WTC11 (cell line): ENCODE data around the gene TXNRD2. TPM values are rescaled to one million over a fixed set of nuclear protein-coding genes. Genes with fewer than 3 reads are reported as not detected.
"Not testable (repeated sequence)": the region's sequence is repeated elsewhere in the genome, so short reads cannot be mapped to it uniquely, and the experiment has no call there.

Experiments
- ATAC-seq: fragments of 200-7000 bp; cut with Tn5 transposase; 2 replicates; pipeline ENCODE4 v1.10.0; 2021; ENCODE audit warnings: mild to moderate bottlenecking, moderate library complexity
- CTCF ChIA-PET: fragments of 300-600 bp; sonication (Branson Sonifier 250); formaldehyde crosslinking; loops from one replicate; lab custom pipeline; 2021; ENCODE audit warnings: antibody characterized with exemption; lab: Charles Lee
- POLR2A ChIA-PET: fragments of 350-600 bp; sonication (Branson Sonifier 250); formaldehyde crosslinking; loops from one replicate; lab custom pipeline; 2021; ENCODE audit warnings: antibody characterized with exemption; lab: Charles Lee
- DNase-seq: peaks from one replicate; pipeline ENCODE4 v3.0.0; 2021; ENCODE audit warnings: low spot score
- H3K27ac Mint-ChIP-seq: 2 replicates; pipeline ENCODE4 v1.8.0; 2021; ENCODE audit warnings: mixed read lengths
- H3K27me3 Mint-ChIP-seq: 2 replicates; pipeline ENCODE4 v1.8.0; 2021; ENCODE audit warnings: low read depth, mild to moderate bottlenecking, moderate library complexity, mixed read lengths
- H3K36me3 Mint-ChIP-seq: 2 replicates; pipeline ENCODE4 v1.8.0; 2021; ENCODE audit warnings: mixed read lengths
- H3K4me1 Mint-ChIP-seq: 2 replicates; pipeline ENCODE4 v1.8.0; 2022; ENCODE audit warnings: mixed read lengths
- H3K4me3 Mint-ChIP-seq: 2 replicates; pipeline ENCODE4 v1.8.0; 2021; ENCODE audit warnings: mild to moderate bottlenecking, moderate library complexity, mixed read lengths
- H3K9me3 Mint-ChIP-seq: 2 replicates; pipeline ENCODE4 v1.8.0; 2021; ENCODE audit warnings: mixed read lengths
- ELF4 ChIP-seq: sonication (generic); formaldehyde crosslinking; IDR thresholded peaks from 2 replicates; pipeline ENCODE4 v1.8.1; 2022; ENCODE audit warnings: low read depth, mild to moderate bottlenecking, moderate library complexity, missing genetic modification reagents
- ESRRA ChIP-seq: sonication (generic); formaldehyde crosslinking; IDR thresholded peaks from 2 replicates; pipeline ENCODE4 v1.8.1; 2022; ENCODE audit warnings: mild to moderate bottlenecking, missing genetic modification reagents, borderline replicate concordance
- ETV6 ChIP-seq: sonication (generic); formaldehyde crosslinking; IDR thresholded peaks from 2 replicates; pipeline ENCODE4 v1.8.1; 2022; ENCODE audit warnings: mild to moderate bottlenecking, missing genetic modification reagents
- GABPB1 ChIP-seq: sonication (generic); formaldehyde crosslinking; IDR thresholded peaks from 2 replicates; pipeline ENCODE4 v1.8.1; 2023; ENCODE audit warnings: mild to moderate bottlenecking, missing genetic modification reagents
- MYBL2 ChIP-seq: sonication (generic); formaldehyde crosslinking; IDR thresholded peaks from 2 replicates; pipeline ENCODE4 v1.8.1; 2023; ENCODE audit warnings: mild to moderate bottlenecking, moderate library complexity, missing genetic modification reagents
- NFE2L1 ChIP-seq: sonication (generic); formaldehyde crosslinking; IDR thresholded peaks from 2 replicates; pipeline ENCODE4 v1.8.1; 2023; ENCODE audit warnings: missing genetic modification reagents
- SP1 ChIP-seq: sonication (generic); formaldehyde crosslinking; conservative IDR thresholded peaks from 2 replicates; pipeline ENCODE4 v1.8.1; 2022; ENCODE audit warnings: missing genetic modification reagents
- TCF7 ChIP-seq: sonication (generic); formaldehyde crosslinking; IDR thresholded peaks from 2 replicates; pipeline ENCODE4 v1.8.0; 2022; ENCODE audit warnings: mild to moderate bottlenecking, low read depth, missing genetic modification reagents, moderate library complexity
- ZBTB21 ChIP-seq: sonication (generic); formaldehyde crosslinking; IDR thresholded peaks from 2 replicates; pipeline ENCODE4 v1.8.1; 2023; ENCODE audit warnings: mild to moderate bottlenecking, missing genetic modification reagents, borderline replicate concordance
- ZNF317 ChIP-seq: sonication (generic); formaldehyde crosslinking; IDR thresholded peaks from 2 replicates; pipeline ENCODE4 v1.8.1; 2023; ENCODE audit warnings: low read depth, mild to moderate bottlenecking, moderate library complexity, missing genetic modification reagents, borderline replicate concordance
- ZNF416 ChIP-seq: fragments of 250-450 bp; sonication (Bioruptor Pico); IDR thresholded peaks from 2 replicates; pipeline ENCODE4 v1.9.0; 2021; ENCODE audit warnings: mild to moderate bottlenecking, inconsistent platforms
- total RNA-seq: library from RNA; stranded (reverse); gene quantifications from 3 replicates; pipeline ENCODE4 v1.2.3, GENCODE V29; 2021
- TF ChIP-seq, protein P1 (sequence below): sonication (generic); formaldehyde crosslinking; conservative IDR thresholded peaks from 2 replicates; pipeline ENCODE4 v1.8.1; 2023; ENCODE audit warnings: mild to moderate bottlenecking, low read depth, missing genetic modification reagents, moderate library complexity
- TF ChIP-seq, protein P2 (sequence below): fragments of 250-450 bp; sonication (Bioruptor Pico); conservative IDR thresholded peaks from 2 replicates; pipeline ENCODE4 v1.9.0; 2021; ENCODE audit warnings: mild to moderate bottlenecking
- TF ChIP-seq, protein P3 (sequence below): sonication (generic); formaldehyde crosslinking; IDR thresholded peaks from 2 replicates; pipeline ENCODE4 v1.8.1; 2023; ENCODE audit warnings: mild to moderate bottlenecking, missing genetic modification reagents, moderate library complexity
- TF ChIP-seq, protein P4 (sequence below): sonication (generic); formaldehyde crosslinking; IDR thresholded peaks from 2 replicates; pipeline ENCODE4 v1.8.1; 2022; ENCODE audit warnings: mild to moderate bottlenecking, moderate library complexity, missing genetic modification reagents

Gene TXNRD2
- total RNA-seq, 1 experiment from 2014 or later: 15.9 TPM

DNA sequence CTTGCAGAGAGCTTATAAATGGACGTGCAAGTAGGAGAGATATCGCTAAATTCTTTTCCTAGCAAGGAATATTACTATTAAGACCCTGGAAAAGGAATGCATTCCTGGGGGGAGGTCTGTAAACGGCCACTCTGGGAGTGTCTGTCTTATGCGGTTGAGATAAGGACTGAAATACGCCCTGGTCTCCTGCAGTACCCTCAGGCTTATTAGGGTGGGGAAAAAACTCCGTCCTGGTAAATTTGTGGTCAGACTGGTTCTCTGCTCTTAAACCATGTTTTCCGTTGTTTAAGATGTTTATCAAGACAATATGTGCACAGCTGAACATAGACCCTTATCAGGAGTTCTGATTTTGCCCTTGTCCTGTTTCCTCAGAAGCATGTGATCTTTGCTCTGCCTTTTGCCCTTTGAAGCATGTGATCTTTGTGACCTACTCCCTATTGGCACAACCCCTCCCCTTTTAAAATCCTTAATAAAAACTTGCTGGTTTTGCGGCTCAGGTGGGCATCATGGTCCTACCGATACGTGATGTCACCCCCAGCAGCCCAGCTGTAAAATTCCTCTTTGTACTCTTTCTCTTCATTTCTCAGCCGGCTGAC, 6.4 kb downstream of the TXNRD2 start:
- H3K27ac Mint-ChIP-seq, ATAC-seq, H3K4me1 Mint-ChIP-seq, H3K27me3 Mint-ChIP-seq, DNase-seq, H3K4me3 Mint-ChIP-seq, POLR2A ChIA-PET: not testable (repeated sequence)
- Mint-ChIP-seq H3K36me3 (peaks cover 28% of the 10 kb centered on the region), H3K9me3 (peaks cover 28% of the 10 kb centered on the region)
- CTCF ChIA-PET: interaction anchor here (0.6 kb wide), 1 partner anchor 241 kb away, joined by 3 read pairs; no protein-coding TSS in a partner anchor

DNA sequence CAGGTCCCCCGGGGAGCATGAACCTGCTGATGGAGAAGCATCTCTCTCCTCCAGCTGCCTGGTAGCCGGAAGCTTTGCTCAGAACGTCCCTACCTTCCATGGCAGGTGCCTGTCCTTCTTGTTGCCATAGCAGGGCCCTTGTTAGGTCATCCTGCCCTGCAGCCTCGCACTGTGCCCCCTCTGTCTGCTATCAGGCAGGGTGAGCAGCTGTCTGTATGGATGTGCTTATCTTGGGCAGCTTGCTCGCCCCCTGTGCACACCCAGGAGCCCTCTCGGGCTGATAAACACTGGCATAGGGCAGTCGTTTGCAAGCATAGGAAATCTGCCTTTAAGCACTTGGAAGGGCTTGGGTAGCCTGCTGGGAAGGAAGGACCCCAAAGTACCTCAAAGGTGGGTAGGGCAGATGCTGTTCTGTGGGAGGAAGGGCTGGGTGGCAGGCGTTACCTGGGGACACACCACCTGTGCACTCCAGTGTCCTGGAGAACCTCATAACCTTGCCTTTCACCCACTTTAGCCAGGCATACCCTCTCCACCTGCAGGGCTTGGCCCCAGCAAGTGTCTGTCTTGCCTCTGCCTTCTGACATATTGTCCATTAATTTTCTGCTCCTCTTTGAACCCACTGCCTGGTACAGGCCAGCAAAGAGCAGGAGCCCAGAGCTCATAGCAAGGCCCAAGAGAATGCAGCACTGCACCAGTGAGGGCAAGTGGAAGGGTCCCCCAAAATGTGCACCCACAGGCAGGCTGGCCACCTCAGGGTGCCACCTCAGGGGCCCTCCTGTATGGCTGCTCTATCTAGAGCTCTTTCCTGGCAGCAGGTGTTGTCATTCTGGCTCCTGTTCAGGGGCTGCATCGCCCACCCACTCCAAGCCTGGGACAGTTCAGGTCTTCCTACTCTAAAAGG, 8.0 kb downstream of the TXNRD2 start:
- H3K36me3 Mint-ChIP-seq: peaks cover 28% of the 10 kb centered on the region
- ChIA-PET CTCF (interaction anchor here (0.6 kb wide), 1 partner anchor 29 kb away, joined by 4 read pairs; no protein-coding TSS in a partner anchor), POLR2A (interaction anchor here (0.6 kb wide), 1 partner anchor 13 kb away, joined by 3 read pairs; no protein-coding TSS in a partner anchor)
- H3K4me3 Mint-ChIP-seq: no peak overlapping the region
- H3K4me1 Mint-ChIP-seq: no peaks in the 10 kb centered on the region
- no peak for ATAC-seq
- H3K27me3 Mint-ChIP-seq: peaks cover 7% of the 10 kb centered on the region
- peaks cover 28% of the 10 kb centered on the region for H3K9me3 Mint-ChIP-seq
- no peak for DNase-seq
- H3K27ac Mint-ChIP-seq: no peak overlapping the region
- no peak for TF ChIP-seq ZNF416 (CRISPR knock-in tag)
- TF ChIP-seq ZNF317 (CRISPR knock-in tag): no peak

DNA sequence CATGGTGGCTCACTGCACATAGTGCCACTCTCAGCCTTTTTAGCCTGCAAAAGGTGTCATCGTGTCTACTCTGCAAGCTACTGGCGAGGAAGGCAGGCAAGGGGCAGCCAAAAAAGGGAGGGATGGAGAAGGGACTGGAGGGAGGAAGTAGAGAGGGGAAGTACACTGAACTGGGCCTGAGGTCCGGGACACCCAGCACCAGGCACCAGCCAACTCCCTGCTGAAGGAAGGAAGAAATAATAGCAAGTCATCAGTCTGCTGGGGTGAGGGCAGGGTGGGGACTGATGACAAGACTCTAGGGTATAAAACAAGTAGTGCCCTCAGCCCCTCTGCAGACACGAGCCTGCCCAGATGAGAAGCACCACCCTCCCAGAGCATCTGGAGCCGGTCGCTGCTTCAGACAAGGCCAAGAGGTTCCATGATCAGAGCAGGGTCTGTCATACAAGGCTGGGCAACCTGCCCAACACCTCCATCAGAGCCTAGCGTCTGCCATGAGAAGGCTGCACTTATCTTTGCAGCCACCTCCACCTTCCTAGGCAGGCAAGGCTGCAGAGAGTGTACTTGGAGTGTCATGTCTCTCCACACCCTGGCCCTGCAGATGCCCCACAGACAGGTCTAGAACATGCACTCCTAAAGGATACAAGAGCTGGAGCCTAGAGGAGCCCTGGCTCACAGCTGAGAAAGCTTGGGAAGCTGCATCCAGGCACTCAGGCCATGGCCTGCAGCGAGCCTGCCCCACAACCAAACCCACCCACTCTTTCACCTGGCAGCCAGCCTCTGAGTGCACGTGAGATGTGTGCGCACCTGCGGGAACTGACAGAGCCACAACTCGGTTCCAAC, 9.0 kb downstream of the TXNRD2 start:
- peaks cover 28% of the 10 kb centered on the region for H3K36me3 Mint-ChIP-seq
- ATAC-seq (no peak), DNase-seq (no peak)
- ChIA-PET POLR2A (no interaction called here), CTCF (no interaction called here)
- H3K9me3 Mint-ChIP-seq: peaks cover 28% of the 10 kb centered on the region
- peaks cover 7% of the 10 kb centered on the region for H3K27me3 Mint-ChIP-seq
- H3K27ac Mint-ChIP-seq: no peak overlapping the region
- TF ChIP-seq NFE2L1 (CRISPR knock-in tag): no peak
- TF ChIP-seq GABPB1: no peak
- TF ChIP-seq ELF4 (CRISPR knock-in tag): no peak
- no peak for TF ChIP-seq SP1
- TF ChIP-seq, protein P1, sequence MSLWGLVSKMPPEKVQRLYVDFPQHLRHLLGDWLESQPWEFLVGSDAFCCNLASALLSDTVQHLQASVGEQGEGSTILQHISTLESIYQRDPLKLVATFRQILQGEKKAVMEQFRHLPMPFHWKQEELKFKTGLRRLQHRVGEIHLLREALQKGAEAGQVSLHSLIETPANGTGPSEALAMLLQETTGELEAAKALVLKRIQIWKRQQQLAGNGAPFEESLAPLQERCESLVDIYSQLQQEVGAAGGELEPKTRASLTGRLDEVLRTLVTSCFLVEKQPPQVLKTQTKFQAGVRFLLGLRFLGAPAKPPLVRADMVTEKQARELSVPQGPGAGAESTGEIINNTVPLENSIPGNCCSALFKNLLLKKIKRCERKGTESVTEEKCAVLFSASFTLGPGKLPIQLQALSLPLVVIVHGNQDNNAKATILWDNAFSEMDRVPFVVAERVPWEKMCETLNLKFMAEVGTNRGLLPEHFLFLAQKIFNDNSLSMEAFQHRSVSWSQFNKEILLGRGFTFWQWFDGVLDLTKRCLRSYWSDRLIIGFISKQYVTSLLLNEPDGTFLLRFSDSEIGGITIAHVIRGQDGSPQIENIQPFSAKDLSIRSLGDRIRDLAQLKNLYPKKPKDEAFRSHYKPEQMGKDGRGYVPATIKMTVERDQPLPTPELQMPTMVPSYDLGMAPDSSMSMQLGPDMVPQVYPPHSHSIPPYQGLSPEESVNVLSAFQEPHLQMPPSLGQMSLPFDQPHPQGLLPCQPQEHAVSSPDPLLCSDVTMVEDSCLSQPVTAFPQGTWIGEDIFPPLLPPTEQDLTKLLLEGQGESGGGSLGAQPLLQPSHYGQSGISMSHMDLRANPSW (CRISPR knock-in tag): no peak
- TF ChIP-seq, protein P2, sequence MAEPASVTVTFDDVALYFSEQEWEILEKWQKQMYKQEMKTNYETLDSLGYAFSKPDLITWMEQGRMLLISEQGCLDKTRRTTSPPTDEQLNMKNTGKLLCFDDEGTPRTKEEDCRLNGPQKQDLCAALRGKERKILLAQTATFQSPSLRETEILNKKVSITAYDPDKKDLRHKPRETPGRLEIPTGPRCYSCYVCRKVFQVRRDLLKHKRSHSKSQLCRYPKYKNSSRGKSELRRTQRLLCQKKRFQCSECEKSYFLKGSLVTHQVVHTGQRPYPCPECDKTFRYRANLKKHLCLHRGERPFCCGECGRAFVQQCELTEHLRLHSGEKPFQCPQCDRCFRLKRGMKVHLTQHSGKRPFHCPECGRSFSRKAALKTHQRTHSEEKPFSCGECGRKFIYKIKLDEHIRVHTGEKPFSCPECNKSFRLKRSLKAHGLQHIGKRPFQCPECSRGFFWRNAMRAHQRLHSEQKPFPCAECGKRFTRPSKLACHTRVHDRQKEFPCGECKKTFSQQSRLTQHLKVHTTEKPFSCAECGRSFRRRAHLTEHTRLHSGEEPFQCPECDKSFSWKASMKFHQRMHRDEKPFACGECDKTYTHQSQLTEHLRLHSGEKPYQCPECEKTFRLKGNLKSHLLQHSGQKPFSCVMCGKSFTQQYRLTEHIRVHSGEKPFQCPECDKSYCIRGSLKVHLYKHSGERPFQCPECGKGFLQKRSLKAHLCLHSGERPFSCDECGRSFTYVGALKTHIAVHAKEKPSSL (CRISPR knock-in tag): no peak
- no peak for TF ChIP-seq ZBTB21 (CRISPR knock-in tag)
- TF ChIP-seq ESRRA (CRISPR knock-in tag): no peak
- TF ChIP-seq, protein P3, sequence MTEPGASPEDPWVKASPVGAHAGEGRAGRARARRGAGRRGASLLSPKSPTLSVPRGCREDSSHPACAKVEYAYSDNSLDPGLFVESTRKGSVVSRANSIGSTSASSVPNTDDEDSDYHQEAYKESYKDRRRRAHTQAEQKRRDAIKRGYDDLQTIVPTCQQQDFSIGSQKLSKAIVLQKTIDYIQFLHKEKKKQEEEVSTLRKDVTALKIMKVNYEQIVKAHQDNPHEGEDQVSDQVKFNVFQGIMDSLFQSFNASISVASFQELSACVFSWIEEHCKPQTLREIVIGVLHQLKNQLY (CRISPR knock-in tag): no peak
- TF ChIP-seq TCF7 (CRISPR knock-in tag): no peak
- TF ChIP-seq, protein P4, sequence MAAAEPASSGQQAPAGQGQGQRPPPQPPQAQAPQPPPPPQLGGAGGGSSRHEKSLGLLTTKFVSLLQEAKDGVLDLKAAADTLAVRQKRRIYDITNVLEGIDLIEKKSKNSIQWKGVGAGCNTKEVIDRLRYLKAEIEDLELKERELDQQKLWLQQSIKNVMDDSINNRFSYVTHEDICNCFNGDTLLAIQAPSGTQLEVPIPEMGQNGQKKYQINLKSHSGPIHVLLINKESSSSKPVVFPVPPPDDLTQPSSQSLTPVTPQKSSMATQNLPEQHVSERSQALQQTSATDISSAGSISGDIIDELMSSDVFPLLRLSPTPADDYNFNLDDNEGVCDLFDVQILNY (CRISPR knock-in tag): no peak
- no peak for TF ChIP-seq ETV6 (CRISPR knock-in tag)
- TF ChIP-seq MYBL2: no peak
- TF ChIP-seq ZNF416 (CRISPR knock-in tag): no peak
- no peaks in the 10 kb centered on the region for H3K4me1 Mint-ChIP-seq
- H3K4me3 Mint-ChIP-seq: no peak overlapping the region
